Stimulated activated CD4-positive, alpha-beta T cell treated with anti-CD3 and anti-CD28 coated beads, Interleukin-15, amount 100 ng/mL, for 24 hours (primary cell): ENCODE results near the gene TMEM273.

ENCODE experiments used
- DNase-seq: peaks from one replicate; pipeline ENCODE4 v3.0.0-alpha.2; 2020

The TMEM273 gene

GRCh38 chr10:49112098-49112497 is 76.1 kb downstream of the TMEM273 start:
- DNase-seq, result no peak

GRCh38 chr10:49111320-49111698 is 76.9 kb downstream of the TMEM273 start:
- no peak for DNase-seq

GRCh38 chr10:49110684-49111319 is 77.4 kb downstream of the TMEM273 start:
- no peak for DNase-seq

GRCh38 chr10:49109669-49110340 is 78.4 kb downstream of the TMEM273 start:
- DNase-seq, result no peak

GRCh38 chr10:49108656-49109055 is 79.5 kb downstream of the TMEM273 start:
- no peak for DNase-seq

- DNase-seq, result no peak
Measured at GRCh38 chr10:49107887-49108267, 80.3 kb downstream of the TMEM273 start.

- no peak for DNase-seq
Measured at GRCh38 chr10:49107111-49107886, 80.9 kb downstream of the TMEM273 start.

- DNase-seq, result no peak
Measured at GRCh38 chr10:49106451-49106850, 81.7 kb downstream of the TMEM273 start.

- DNase-seq, result no peak
Measured at GRCh38 chr10:49105076-49105475, 83.1 kb downstream of the TMEM273 start.
